GM12864 (cell line): ENCODE results near the gene RELN.
"Not testable (repeated sequence)": the region's sequence is repeated elsewhere in the genome, so short reads cannot be mapped to it uniquely, and the experiment has no call there.

Source experiments
- DNase-seq: peaks from one replicate; pipeline ENCODE4 v3.0.0-alpha.2; 2011; ENCODE audit warnings: low read depth
- H3K4me3 ChIP-seq: 2 replicates; pipeline ENCODE4 v1.5.1; 2011; ENCODE audit warnings: mild to moderate bottlenecking, low read depth, low read length, control low read depth
- CTCF ChIP-seq: IDR thresholded peaks from 2 replicates; pipeline ENCODE4 v1.5.1; 2011; ENCODE audit warnings: low read depth, mild to moderate bottlenecking, moderate library complexity, low read length, control low read depth, inconsistent platforms; ENCODE audit errors: missing control alignments

The RELN gene

DNA sequence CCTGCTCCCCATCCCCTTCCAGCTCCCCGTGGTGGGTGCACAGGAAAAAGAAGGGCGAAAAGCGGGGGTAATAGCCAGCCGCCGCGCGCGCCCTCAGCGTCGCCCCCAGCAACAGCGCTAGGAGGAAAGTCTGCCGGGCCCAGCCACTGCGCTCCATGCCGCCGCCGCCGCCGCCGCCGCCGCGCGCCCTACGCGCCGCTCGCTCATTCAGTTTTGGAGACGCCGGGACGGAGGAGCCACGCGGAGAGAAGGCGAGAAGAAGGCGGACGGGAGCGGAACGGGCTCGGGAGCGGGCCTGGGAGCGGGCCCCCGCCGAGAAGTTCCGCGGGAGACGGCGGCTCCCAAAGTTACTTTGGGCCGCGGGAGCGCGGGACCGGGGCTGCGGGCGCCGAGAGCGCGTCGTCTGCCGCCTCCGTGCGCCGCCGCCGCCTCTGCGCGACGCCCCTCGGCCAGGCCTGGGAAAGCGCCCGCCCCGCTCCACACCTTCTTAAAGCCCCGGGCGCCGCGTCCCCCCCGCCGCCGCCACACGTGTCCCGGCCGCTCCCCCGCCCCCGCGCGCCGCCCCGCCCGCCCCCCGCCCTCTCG, at the start of gene RELN:
TSS of gene RELN (minus strand) at position 459 of the 585 bp plus-strand sequence. CDS start at position 157, 302 bp downstream.
- DNase-seq, result no peak
- no peak for TF ChIP-seq CTCF
- H3K4me3 ChIP-seq, result peak within 1 kb of the TSS; percentile 12

- H3K4me3 ChIP-seq, result no peak overlapping the region
- no peak for TF ChIP-seq CTCF
- DNase-seq, result no peak
Measured at GRCh38 chr7:104038136-104038535, 48.7 kb upstream of the RELN start.

GRCh38 chr7:104036889-104037288, 47.4 kb upstream of the RELN start:
- not testable (repeated sequence) for DNase-seq

GRCh38 chr7:104035351-104035750, 45.9 kb upstream of the RELN start:
- H3K4me3 ChIP-seq, result no peak overlapping the region
- no peak for TF ChIP-seq CTCF
- no peak for DNase-seq

More at GRCh38 chr7:104036889-104037288, 47.4 kb upstream of the RELN start:
- not testable (repeated sequence) for H3K4me3 ChIP-seq

DNA sequence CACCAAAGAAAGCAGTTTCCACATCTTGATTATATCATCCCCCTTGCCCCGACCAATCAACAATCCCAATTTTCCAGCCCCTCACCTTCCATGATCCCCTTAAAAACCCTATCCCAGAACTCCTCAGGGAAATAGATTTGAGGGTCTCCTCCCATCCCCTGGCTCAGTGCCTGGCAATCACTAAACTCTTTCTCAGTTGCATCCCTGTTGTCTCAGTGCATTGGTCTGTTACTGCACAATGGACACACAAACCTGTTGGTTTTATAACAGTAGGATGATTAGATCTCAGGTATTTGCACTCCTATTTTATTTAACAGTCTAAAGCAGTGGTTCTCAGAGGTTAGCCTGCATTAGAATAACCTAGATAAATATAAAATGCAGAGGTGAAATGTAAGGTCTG, 45.2 kb upstream of the RELN start:
- no peak overlapping the region for H3K4me3 ChIP-seq
- no peak for DNase-seq
- no peak for TF ChIP-seq CTCF

- H3K4me3 ChIP-seq, result no peak overlapping the region
- no peak for TF ChIP-seq CTCF
- no peak for DNase-seq
Measured at GRCh38 chr7:104033837-104034236, 44.4 kb upstream of the RELN start.

DNA sequence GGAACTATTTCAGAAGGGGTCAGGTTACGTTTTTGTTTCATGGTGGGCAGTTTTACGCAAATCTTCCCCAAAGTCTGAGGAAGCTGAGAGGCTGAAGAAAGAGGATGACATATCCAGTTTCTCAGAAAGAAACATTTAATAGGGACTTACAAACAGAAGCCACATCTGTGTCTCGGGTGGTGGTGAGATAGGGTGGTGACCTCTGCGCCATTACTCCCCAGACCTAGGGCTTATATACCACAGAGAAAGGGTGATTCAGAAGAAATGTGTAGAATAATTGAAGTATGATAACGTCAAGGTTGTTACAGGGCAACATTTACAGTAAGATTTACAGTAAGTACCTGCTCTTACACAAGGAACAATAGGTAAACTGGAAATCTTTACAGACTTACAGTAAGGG, 43.0 kb upstream of the RELN start:
- no peak overlapping the region for H3K4me3 ChIP-seq
- DNase-seq, result no peak
- no peak for TF ChIP-seq CTCF
